ENCODE data around the gene TMPRSS2. TPM values are rescaled to one million over a fixed set of nuclear protein-coding genes. Genes with fewer than 3 reads are reported as not detected.
A peak's percentile ranks its signal among the peaks of the same experiment; 100 is the strongest.

The TMPRSS2 gene
- total RNA-seq, 2 donors from 2014 or later: 471 to 667 TPM

- DNase-seq (no peak), ATAC-seq (peak; percentile 72)
- intact Hi-C loops (cut with DNase I, micrococcal nuclease): loop anchor here in 1 of 2 donors (10.0 kb wide), 1 partner anchor 65 kb away; no protein-coding TSS in a partner anchor
These were observed 12.0 kb upstream of the TMPRSS2 start for GRCh38 chr21:41519806-41520559.

- intact Hi-C loops (cut with DNase I, micrococcal nuclease): no loop called here
- DNase-seq (no peak), ATAC-seq (no peak)
These were observed 10.8 kb upstream of the TMPRSS2 start for GRCh38 chr21:41518757-41519156.

- intact Hi-C loops (cut with DNase I, micrococcal nuclease): no loop called here
- DNase-seq (peak in 1 of 2 donors; percentile 47), ATAC-seq (no peak)
These were observed 3.9 kb upstream of the TMPRSS2 start for GRCh38 chr21:41511858-41512257.

GRCh38 chr21:41510500-41510899 lies 2.5 kb upstream of the TMPRSS2 start:
- peak in 1 of 2 donors; percentile 57 for DNase-seq
- peak; percentile 10 for ATAC-seq
- intact Hi-C loops (cut with DNase I, micrococcal nuclease): no loop called here

GRCh38 chr21:41509733-41510132 lies 1.8 kb upstream of the TMPRSS2 start:
- ATAC-seq: no peak
- peak in 1 of 2 donors; percentile 40 for DNase-seq
- intact Hi-C loops (cut with DNase I, micrococcal nuclease): no loop called here

GRCh38 chr21:41509145-41509496 lies 1.2 kb upstream of the TMPRSS2 start:
- intact Hi-C loops (cut with DNase I, micrococcal nuclease): no loop called here
- DNase-seq (peak in 1 of 2 donors; percentile 25), ATAC-seq (no peak)

- intact Hi-C loops (cut with DNase I, micrococcal nuclease): no loop called here
- DNase-seq (peak in 1 of 2 donors; percentile 43), ATAC-seq (peak; percentile 36)
These were observed 622 bp upstream of the TMPRSS2 start for GRCh38 chr21:41508415-41509144.

GRCh38 chr21:41506611-41507520 lies 1.1 kb downstream of the TMPRSS2 start:
- ATAC-seq (peak; percentile 28), DNase-seq (peak; percentile 51 to 54)
- intact Hi-C loops (cut with DNase I, micrococcal nuclease): no loop called here

GRCh38 chr21:41506005-41506594 lies 1.9 kb downstream of the TMPRSS2 start:
- DNase-seq (peak in 1 of 2 donors; percentile 21), ATAC-seq (no peak)
- intact Hi-C loops (cut with DNase I, micrococcal nuclease): no loop called here

GRCh38 chr21:41504030-41504429 lies 3.9 kb downstream of the TMPRSS2 start:
- intact Hi-C loops (cut with DNase I, micrococcal nuclease): no loop called here
- DNase-seq: peak in 1 of 2 donors; percentile 31
- no peak for ATAC-seq

- ATAC-seq (no peak), DNase-seq (no peak)
- intact Hi-C loops (cut with DNase I, micrococcal nuclease): no loop called here
These were observed 4.6 kb downstream of the TMPRSS2 start for GRCh38 chr21:41503331-41503730.

- intact Hi-C loops (cut with DNase I, micrococcal nuclease): no loop called here
- ATAC-seq (peak; percentile 8), DNase-seq (peak in 1 of 2 donors; percentile 49)
These were observed 6.0 kb downstream of the TMPRSS2 start for GRCh38 chr21:41501919-41502318.

- ATAC-seq (peak; percentile 62), DNase-seq (peak; percentile 63 to 77)
- intact Hi-C loops (cut with DNase I, micrococcal nuclease): no loop called here
These were observed 7.0 kb downstream of the TMPRSS2 start for GRCh38 chr21:41500931-41501381.

- DNase-seq (peak in 1 of 2 donors; percentile 23), ATAC-seq (peak; percentile 58)
- intact Hi-C loops (cut with DNase I, micrococcal nuclease): no loop called here
These were observed 7.6 kb downstream of the TMPRSS2 start for GRCh38 chr21:41500363-41500762.

- ATAC-seq (no peak), DNase-seq (peak in 1 of 2 donors; percentile 24)
- intact Hi-C loops (cut with DNase I, micrococcal nuclease): no loop called here
These were observed 8.0 kb downstream of the TMPRSS2 start for GRCh38 chr21:41499920-41500319.

- ATAC-seq: no peak
- peak in 1 of 2 donors; percentile 26 for DNase-seq
- intact Hi-C loops (cut with DNase I, micrococcal nuclease): no loop called here
These were observed 10.2 kb downstream of the TMPRSS2 start for GRCh38 chr21:41497788-41498187.

- intact Hi-C loops (cut with DNase I, micrococcal nuclease): no loop called here
- ATAC-seq: no peak
- peak in 1 of 2 donors; percentile 25 for DNase-seq
These were observed 10.9 kb downstream of the TMPRSS2 start for GRCh38 chr21:41497008-41497407.

GRCh38 chr21:41494242-41494641 lies 13.7 kb downstream of the TMPRSS2 start:
- DNase-seq (no peak), ATAC-seq (no peak)
- intact Hi-C loops (cut with DNase I, micrococcal nuclease): no loop called here

GRCh38 chr21:41491412-41491811 lies 16.5 kb downstream of the TMPRSS2 start:
- ATAC-seq (peak; percentile 13), DNase-seq (no peak)
- intact Hi-C loops (cut with DNase I, micrococcal nuclease): no loop called here

Measured in left colon (tissue), 2 donors.